GM23338 (cell line): ENCODE data around the gene CPAMD8. TPM values are rescaled to one million over a fixed set of nuclear protein-coding genes. Genes with fewer than 3 reads are reported as not detected.
"Not testable (repeated sequence)": the region's sequence is repeated elsewhere in the genome, so short reads cannot be mapped to it uniquely, and the experiment has no call there.

Experiments
- ATAC-seq: fragments of 200-7000 bp; cut with Tn5 transposase; 3 replicates; pipeline ENCODE4 v1.9.1; 2020
- DNase-seq: peaks from one replicate; pipeline ENCODE4 v3.0.0-alpha.2; 2015; ENCODE audit warnings: low spot score
- H2AFZ ChIP-seq: fragments of 200-600 bp; sonication (generic); 2 replicates; pipeline ENCODE4 v1.8.0; 2016; ENCODE audit warnings: antibody characterized with exemption, mild to moderate bottlenecking, moderate library complexity
- H3F3A ChIP-seq: fragments of 200-600 bp; sonication (generic); replicated peaks from 2 replicates; pipeline ENCODE4 v1.8.0; 2017; ENCODE audit warnings: antibody characterized with exemption, mixed run types, low read depth
- H3K27ac ChIP-seq: fragments of 200-600 bp; sonication (generic); 2 replicates; pipeline ENCODE4 v1.6.1; 2016; ENCODE audit warnings: low read depth
- H3K27me3 ChIP-seq: fragments of 200-600 bp; sonication (generic); 2 replicates; pipeline ENCODE4 v1.8.0; 2016; ENCODE audit warnings: mild to moderate bottlenecking, mixed run types, moderate library complexity; ENCODE audit not compliant: insufficient read depth
- H3K36me3 ChIP-seq: fragments of 200-600 bp; sonication (generic); 2 replicates; pipeline ENCODE4 v1.8.0; 2016; ENCODE audit warnings: mild to moderate bottlenecking; ENCODE audit not compliant: insufficient read depth
- H3K4me1 ChIP-seq: fragments of 200-600 bp; sonication (generic); 2 replicates; pipeline ENCODE4 v1.8.0; 2016; ENCODE audit warnings: mild to moderate bottlenecking, moderate library complexity; ENCODE audit not compliant: insufficient read depth
- H3K4me2 ChIP-seq: fragments of 200-600 bp; sonication (generic); 2 replicates; pipeline ENCODE4 v1.7.1; 2017; ENCODE audit warnings: mixed run types
- H3K4me3 ChIP-seq: fragments of 200-600 bp; sonication (generic); 2 replicates; pipeline ENCODE4 v1.6.1; 2016; ENCODE audit warnings: mixed run types
- H3K79me2 ChIP-seq: fragments of 200-600 bp; sonication (generic); replicated peaks from 2 replicates; pipeline ENCODE4 v1.8.0; 2017; ENCODE audit warnings: mild to moderate bottlenecking; ENCODE audit not compliant: insufficient read depth
- H3K9me2 ChIP-seq: fragments of 200-600 bp; sonication (generic); 2 replicates; pipeline ENCODE4 v1.8.0; 2017; ENCODE audit not compliant: insufficient read depth
- H4K20me1 ChIP-seq: fragments of 200-600 bp; sonication (generic); replicated peaks from 2 replicates; pipeline ENCODE4 v1.8.0; 2017; ENCODE audit warnings: mild to moderate bottlenecking; ENCODE audit not compliant: insufficient read depth
- H3K27ac Mint-ChIP-seq: 2 replicates; pipeline ENCODE4 v1.8.0; 2020; ENCODE audit warnings: inconsistent platforms, mild to moderate bottlenecking, moderate library complexity, mixed read lengths
- H3K27me3 Mint-ChIP-seq: 3 replicates; pipeline ENCODE4 v1.8.0; 2022; ENCODE audit warnings: low read depth, mild to moderate bottlenecking, moderate library complexity, mixed read lengths, inconsistent platforms; ENCODE audit not compliant: insufficient read depth, poor library complexity
- H3K36me3 Mint-ChIP-seq: 3 replicates; pipeline ENCODE4 v1.8.0; 2021; ENCODE audit warnings: low read depth, mild to moderate bottlenecking, inconsistent platforms, moderate library complexity, mixed read lengths
- H3K4me1 Mint-ChIP-seq: 3 replicates; pipeline ENCODE4 v1.8.0; 2020; ENCODE audit warnings: mild to moderate bottlenecking, inconsistent platforms, mixed read lengths
- H3K4me3 Mint-ChIP-seq: 3 replicates; pipeline ENCODE4 v1.8.0; 2021; ENCODE audit warnings: moderate library complexity, mild to moderate bottlenecking, inconsistent platforms, mixed read lengths
- H3K9me3 Mint-ChIP-seq: 3 replicates; pipeline ENCODE4 v1.8.0; 2020; ENCODE audit warnings: moderate library complexity, mild to moderate bottlenecking, inconsistent platforms, mixed read lengths
- CREB1 ChIP-seq: fragments of 250-450 bp; sonication (Bioruptor Pico); IDR thresholded peaks from 2 replicates; pipeline ENCODE4 v1.5.0; 2020; ENCODE audit warnings: low read depth, mild to moderate bottlenecking, moderate library complexity
- CTCF ChIP-seq, 2 experiments: fragments of 200-600 bp in 1 of 2; sonication (generic) in 1 of 2; conservative IDR thresholded peaks; 2 replicates each; pipeline versions ENCODE4 v1.5.1 to v1.6.1; 2016 to 2017; ENCODE audit warnings: antibody characterized with exemption in 2 of 2, low read depth in 2 of 2, mild to moderate bottlenecking in 2 of 2, moderate library complexity in 1 of 2
- ETS1 ChIP-seq: IDR thresholded peaks from 2 replicates; pipeline ENCODE4 v1.6.1; 2016; ENCODE audit warnings: antibody characterized with exemption
- EZH2 ChIP-seq: fragments of 200-600 bp; sonication (generic); IDR thresholded peaks from one replicate; pipeline ENCODE4 v1.8.0; 2017; ENCODE audit warnings: antibody characterized with exemption, mild to moderate bottlenecking, low read depth; ENCODE audit not compliant: unreplicated experiment
- EZH2phosphoT487 ChIP-seq: fragments of 200-600 bp; sonication (generic); IDR thresholded peaks from one replicate; pipeline ENCODE4 v1.8.1; 2018; ENCODE audit warnings: antibody characterized with exemption; ENCODE audit not compliant: unreplicated experiment
- JUNB ChIP-seq: IDR thresholded peaks from one replicate; pipeline ENCODE4 v1.6.1; 2016; ENCODE audit warnings: antibody characterized with exemption; ENCODE audit not compliant: unreplicated experiment
- NANOG ChIP-seq: IDR thresholded peaks from 2 replicates; pipeline ENCODE4 v1.6.1; 2016; ENCODE audit warnings: antibody characterized with exemption, borderline replicate concordance
- POLR2AphosphoS5 ChIP-seq: IDR thresholded peaks from 2 replicates; pipeline ENCODE4 v1.6.1; 2016; ENCODE audit warnings: antibody characterized with exemption, low read depth
- STAT1 ChIP-seq: IDR thresholded peaks from one replicate; pipeline ENCODE4 v1.6.1; 2016; ENCODE audit warnings: antibody characterized with exemption; ENCODE audit not compliant: unreplicated experiment
- ZNF114 ChIP-seq: fragments of 250-450 bp; sonication (Bioruptor Pico); IDR thresholded peaks from 2 replicates; pipeline ENCODE4 v1.5.0; 2020; ENCODE audit warnings: mild to moderate bottlenecking, moderate library complexity
- ZNF331 ChIP-seq: fragments of 250-450 bp; sonication (Bioruptor Pico); IDR thresholded peaks from 2 replicates; pipeline ENCODE4 v1.5.0; 2020; ENCODE audit warnings: low read depth, mild to moderate bottlenecking, moderate library complexity
- ZNF462 ChIP-seq: fragments of 250-450 bp; sonication (Bioruptor Pico); IDR thresholded peaks from 2 replicates; pipeline ENCODE4 v1.5.0; 2020; ENCODE audit warnings: mild to moderate bottlenecking, moderate library complexity
- polyA plus RNA-seq: library from polyadenylated mRNA; unstranded; fragments of >200 nt; fragmentation: Nextera tagmentation; extraction: Ambion mirVana; gene quantifications from 2 replicates; pipeline ENCODE4 v1.2.1, GENCODE V29; 2016
- total RNA-seq: library from RNA; depleted of rRNA; stranded (reverse); fragments of >200 nt; shearing (Covaris generic); gene quantifications from 2 replicates; pipeline ENCODE4 v1.2.3, GENCODE V29; 2014

CPAMD8 gene
- total and polyA plus RNA-seq, 2 experiments from 2014 or later: 4.4 to 11.8 TPM

GRCh38 chr19:16940063-16940462 is 86.5 kb downstream of the CPAMD8 start:
- H3K9me2 ChIP-seq, H3K4me2 ChIP-seq, H4K20me1 ChIP-seq, H3K4me1 Mint-ChIP-seq, H3K4me1 ChIP-seq, H3K4me3 Mint-ChIP-seq, H3K27me3 Mint-ChIP-seq, H3F3A ChIP-seq, H3K27ac Mint-ChIP-seq, ATAC-seq, H3K36me3 ChIP-seq, H3K79me2 ChIP-seq, H3K27ac ChIP-seq, DNase-seq, H3K4me3 ChIP-seq, H2AFZ ChIP-seq, H3K27me3 ChIP-seq, H3K36me3 Mint-ChIP-seq: not testable (repeated sequence)
- H3K9me3 Mint-ChIP-seq: peaks cover 18% of the 10 kb centered on the region

- no peak overlapping the region for H3K27ac Mint-ChIP-seq
- Histone ChIP-seq H3K4me1 (no peaks in the 10 kb centered on the region), H3K27ac (no peak overlapping the region), H3K27me3 (no peaks in the 10 kb centered on the region), H4K20me1 (no peaks in the 10 kb centered on the region), H3K79me2 (no peaks in the 10 kb centered on the region), H2AFZ (no peak overlapping the region), H3F3A (no peaks in the 10 kb centered on the region), H3K4me2 (no peak overlapping the region), H3K36me3 (no peaks in the 10 kb centered on the region), H3K4me3 (no peak overlapping the region), H3K9me2 (no peaks in the 10 kb centered on the region)
- no peak for DNase-seq
- ATAC-seq: no peak; the same call in 2 of the 3 replicates
- H3K27me3 Mint-ChIP-seq: peaks cover 4% of the 10 kb centered on the region
- peaks cover 32% of the 10 kb centered on the region for H3K9me3 Mint-ChIP-seq
- H3K4me3 Mint-ChIP-seq: no peak overlapping the region
- no peaks in the 10 kb centered on the region for H3K4me1 Mint-ChIP-seq
- H3K36me3 Mint-ChIP-seq: peaks cover 20% of the 10 kb centered on the region
- TF ChIP-seq EZH2phosphoT487: no peak
- no peak for TF ChIP-seq CREB1 (CRISPR knock-in tag)
- TF ChIP-seq ZNF114: no peak
- no peak for TF ChIP-seq EZH2
- TF ChIP-seq ETS1: no peak
- TF ChIP-seq CTCF (conservative IDR thresholded peaks at IDR 0.05; ENCODE audit: low read depth in 2 of 2): no peak
- no peak for TF ChIP-seq NANOG
- no peak for TF ChIP-seq ZNF462 (CRISPR knock-in tag)
- no peak for TF ChIP-seq JUNB
- no peak for TF ChIP-seq STAT1
- TF ChIP-seq POLR2AphosphoS5: no peak
- TF ChIP-seq ZNF331 (CRISPR knock-in tag): no peak
Measured at GRCh38 chr19:16938211-16938610, 88.4 kb downstream of the CPAMD8 start.
